Heart right ventricle (tissue), 16 donors: ENCODE measurements around the gene KIF21B. TPM values are rescaled to one million over a fixed set of nuclear protein-coding genes. Genes with fewer than 3 reads are reported as not detected.

Experiments used
- ATAC-seq, 8 donors: fragments of 200-7000 bp; cut with Tn5 transposase; one replicate each; pipeline ENCODE4 v1.9.1; 2020; ENCODE audit warnings: mild to moderate bottlenecking in 8 of 8, moderate library complexity in 8 of 8, moderate number of reproducible peaks in 1 of 8
- DNase-seq, 2 donors: peaks; one replicate each; pipeline ENCODE4 v3.0.0-alpha.2; 2020
- H3K27ac ChIP-seq, 10 donors: fragments of 200-600 bp; sonication (generic) in 2 of 10; one replicate each; pipeline versions ENCODE4 v1.5.0 to v1.8.0; 2020 to 2022; ENCODE audit warnings: mild to moderate bottlenecking in 3 of 10
- H3K27me3 ChIP-seq, 7 donors: fragments of 200-600 bp; one replicate each; pipeline ENCODE4 v1.8.0; 2021 to 2022; ENCODE audit warnings: mild to moderate bottlenecking in 2 of 7
- H3K36me3 ChIP-seq, 9 donors: fragments of 200-600 bp; sonication (generic) in 1 of 9; one replicate each; pipeline versions ENCODE4 v1.5.0 to v1.8.0; 2020 to 2022; ENCODE audit warnings: mild to moderate bottlenecking in 2 of 9
- H3K4me1 ChIP-seq, 9 donors: fragments of 200-600 bp; sonication (generic) in 1 of 9; one replicate each; pipeline versions ENCODE4 v1.5.0 to v1.8.0; 2020 to 2022; ENCODE audit warnings: mild to moderate bottlenecking in 4 of 9
- H3K4me3 ChIP-seq, 10 donors: fragments of 200-600 bp; sonication (generic) in 2 of 10; one replicate each; pipeline versions ENCODE4 v1.5.0 to v1.8.0; 2020 to 2022; ENCODE audit warnings: mild to moderate bottlenecking in 7 of 10, moderate library complexity in 2 of 10
- H3K9me3 ChIP-seq, 11 donors: fragments of 200-600 bp in 10 of 11; sonication (generic) in 2 of 11; one replicate each; pipeline versions ENCODE4 v1.5.0 to v1.8.0; 2013 to 2022; ENCODE audit warnings: mild to moderate bottlenecking in 2 of 11, control low read depth in 1 of 11, moderate library complexity in 1 of 11
- WGBS, 2 donors: extraction: QIAGEN DNeasy Blood & Tissue Kit; methylation state at CpG; one replicate each; pipeline ENCODE4 v1.1.7; 2013; ENCODE audit warnings: inconsistent platforms in 1 of 2; 5-methylcytosine and 5-hydroxymethylcytosine counted together
- intact Hi-C, 10 donors: fragments of 100-400 bp; cut with DNase I; formaldehyde crosslinking; loops; one replicate each; pipeline versions ENCODE4 v1.11.1 to v1.14.2; 2022
- polyA plus RNA-seq, 2 donors: library from polyadenylated mRNA; stranded (reverse); fragments of 200-250 nt; gene quantifications; one replicate each; pipeline ENCODE4 v1.2.3, GENCODE V29; 2013
- total RNA-seq, 10 donors: library from RNA; stranded (reverse); fragmentation: NEBNext Ultra II Directional in 3 of 10; extraction: Animal tissue kit (Norgen Biotek cat#: 25700) in 3 of 10; gene quantifications; one replicate each; pipeline versions ENCODE4 v1.2.1 to v1.2.4, GENCODE V29; 2021 to 2023
- TF ChIP-seq, protein P1 (sequence below), 9 donors: fragments of 200-600 bp; sonication (generic) in 2 of 9; IDR thresholded peaks; one replicate each; pipeline versions ENCODE4 v1.5.0 to v1.8.0; 2021 to 2022; ENCODE audit warnings: antibody characterized with exemption in 9 of 9, mild to moderate bottlenecking in 5 of 9, moderate library complexity in 1 of 9
- donor health status: Arrhythmogenic right ventricular cardiomyopathy.
- donor health status: ischemic (EF 13 %, LVEDD 7.1; RV severe dilation, severe dysfunction).
- donor health status: healthy with polysubstance abuse.
- donor health status: DM: no; HTN: yes; CAD: no.
- donor health status: DM: no; HTN: no; CAD: no.
- donor health status: ischemic (EF 25% LVEDD 6.9; RV normal size, moderate dysfunction).
- donor health status: ischemic (EF 25% LVEDD 5.7; RV mildly dilated, moderate dysfunction).
- donor health status: healthy.
- donor health status: DM: yes; HTN: yes; CAD: no.
- donor health status: Ischemic cardiomyopathy.
- donor health status: ischemic (EF 35%, LVEDD 5.7; RV mildly dilated, moderate dysfunction).
- donor health status: nonischemic (EF 11% LVEDD 7.7; RV severe dilation, severe dysfunction).
- donor health status: DM: yes; HTN: yes; CAD: no.
- donor health status: PGD.
- donor health status: ischemic (EF 29% LVEDD 5.4; RV normal size, mild dysfunction).
- donor health status: nonischemic (EF 23%, LVEDD 6.1; RV moderate dilation, normal function).

Gene KIF21B
- total and polyA plus RNA-seq, 12 donors: 0.10 to 2.6 (median 0.41) TPM

DNA sequence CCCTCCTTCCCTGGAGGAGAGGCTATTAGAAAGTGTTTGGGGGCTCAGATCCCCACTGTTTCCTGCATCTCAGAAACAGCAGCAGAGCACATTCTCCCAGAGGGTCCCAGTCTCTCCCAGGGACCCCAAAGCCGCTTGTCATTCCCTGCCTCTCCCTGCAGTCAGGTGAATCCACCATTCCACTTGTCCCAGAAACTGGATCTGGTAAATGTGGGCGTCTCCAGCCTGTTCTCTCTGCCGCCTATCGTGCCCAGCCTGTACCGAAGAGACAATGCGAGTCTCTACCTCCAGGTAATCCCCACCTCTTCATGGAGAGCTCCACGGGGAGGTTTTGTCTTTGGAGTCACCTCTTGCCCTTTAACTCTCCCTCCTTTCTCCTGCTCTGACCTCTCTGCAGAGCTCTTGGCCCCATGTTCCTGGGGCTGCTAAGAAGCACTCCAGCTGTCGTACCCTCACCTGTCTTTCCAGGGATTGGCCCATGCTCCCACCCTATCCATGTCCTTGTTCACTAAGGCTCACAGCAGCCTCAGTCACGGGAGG is 101.9 kb downstream of the KIF21B start:
- WGBS, 2 donors: 81 to 82% methylated on average over 9 of the region's 9 CpGs
- no peak overlapping the region for H3K27ac ChIP-seq
- H3K36me3 ChIP-seq: no peaks in the 10 kb centered on the region
- intact Hi-C loops: no loop called here
- ATAC-seq: no peak
- peaks cover 0 to 8% (median 0%) of the 10 kb centered on the region in 9 donors for H3K4me1 ChIP-seq
- H3K9me3 ChIP-seq: no peaks in the 10 kb centered on the region
- TF ChIP-seq, protein P1, sequence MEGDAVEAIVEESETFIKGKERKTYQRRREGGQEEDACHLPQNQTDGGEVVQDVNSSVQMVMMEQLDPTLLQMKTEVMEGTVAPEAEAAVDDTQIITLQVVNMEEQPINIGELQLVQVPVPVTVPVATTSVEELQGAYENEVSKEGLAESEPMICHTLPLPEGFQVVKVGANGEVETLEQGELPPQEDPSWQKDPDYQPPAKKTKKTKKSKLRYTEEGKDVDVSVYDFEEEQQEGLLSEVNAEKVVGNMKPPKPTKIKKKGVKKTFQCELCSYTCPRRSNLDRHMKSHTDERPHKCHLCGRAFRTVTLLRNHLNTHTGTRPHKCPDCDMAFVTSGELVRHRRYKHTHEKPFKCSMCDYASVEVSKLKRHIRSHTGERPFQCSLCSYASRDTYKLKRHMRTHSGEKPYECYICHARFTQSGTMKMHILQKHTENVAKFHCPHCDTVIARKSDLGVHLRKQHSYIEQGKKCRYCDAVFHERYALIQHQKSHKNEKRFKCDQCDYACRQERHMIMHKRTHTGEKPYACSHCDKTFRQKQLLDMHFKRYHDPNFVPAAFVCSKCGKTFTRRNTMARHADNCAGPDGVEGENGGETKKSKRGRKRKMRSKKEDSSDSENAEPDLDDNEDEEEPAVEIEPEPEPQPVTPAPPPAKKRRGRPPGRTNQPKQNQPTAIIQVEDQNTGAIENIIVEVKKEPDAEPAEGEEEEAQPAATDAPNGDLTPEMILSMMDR (IDR thresholded peaks at IDR 0.05): no peak
- no peaks in the 10 kb centered on the region for H3K27me3 ChIP-seq
- DNase-seq: no peak
- no peak overlapping the region for H3K4me3 ChIP-seq

Other genes starting within 250 kb of the KIF21B start
- not detected for gene GPR25, start 150.7 kb downstream of the KIF21B start, total RNA-seq
- not detected for gene GPR25, start 150.7 kb downstream of the KIF21B start, polyA plus RNA-seq
- under 1 TPM in 3 of 10 donors, not detected in 7; 0.08 to 0.21 (median 0.11) TPM for gene INAVA, start 128.8 kb downstream of the KIF21B start, total RNA-seq
- gene INAVA, start 128.8 kb downstream of the KIF21B start, polyA plus RNA-seq: under 1 TPM; 0.01 to 0.29 TPM
- under 1 TPM in 4 of 10 donors, not detected in 6; 0.04 to 0.09 (median 0.07) TPM for gene CACNA1S, start 88.7 kb upstream of the KIF21B start, total RNA-seq
- gene CACNA1S, start 88.7 kb upstream of the KIF21B start, polyA plus RNA-seq: under 1 TPM in 1 of 2 donors, not detected in 1; under 0.01 TPM
- not detected for gene ASCL5, start 103.5 kb upstream of the KIF21B start, total RNA-seq
- not detected for gene ASCL5, start 103.5 kb upstream of the KIF21B start, polyA plus RNA-seq
- gene TMEM9, start 130.8 kb upstream of the KIF21B start, total RNA-seq: 10 to 100 TPM; 19.6 to 37.0 (median 25.4) TPM
- 10 to 100 TPM; 19.7 to 49.6 TPM for gene TMEM9, start 130.8 kb upstream of the KIF21B start, polyA plus RNA-seq
- under 1 TPM in 4 of 10 donors, not detected in 6; 0.02 to 0.07 (median 0.03) TPM for gene IGFN1, start 167.1 kb upstream of the KIF21B start, total RNA-seq
- under 1 TPM in 1 of 2 donors, not detected in 1; 0.01 TPM for gene IGFN1, start 167.1 kb upstream of the KIF21B start, polyA plus RNA-seq